ENCODE data around the gene WDFY4. TPM values are rescaled to one million over a fixed set of nuclear protein-coding genes. Genes with fewer than 3 reads are reported as not detected.

The WDFY4 gene
- total and polyA plus RNA-seq, 5 experiments from 2014 or later = 0.04 to 8.5 (median 4.3) TPM; not detected in 1

- ATAC-seq = no peak
Observed at GRCh38 chr10:48993627-48994026, 309.0 kb downstream of the WDFY4 start.

GRCh38 chr10:48996329-48996728, 311.7 kb downstream of the WDFY4 start:
- Mint-ChIP-seq H3K4me1 (peaks cover 0 to 2% (median 0%) of the 10 kb centered on the region in 4 donors), H3K27ac (no peak overlapping the region), H3K36me3 (no peaks in the 10 kb centered on the region), H3K27me3 (peaks cover 0 to 15% (median 3%) of the 10 kb centered on the region in 5 donors), H3K9me3 (peaks cover 0 to 2% (median 0%) of the 10 kb centered on the region in 9 donors), H3K4me3 (no peak overlapping the region)
- ATAC-seq (no peak), DNase-seq (no peak)
- POLR2A ChIA-PET = no interaction called here

More at GRCh38 chr10:48993627-48994026, 309.0 kb downstream of the WDFY4 start:
- no peaks in the 10 kb centered on the region for H3K9me3 Mint-ChIP-seq
- H3K4me3 Mint-ChIP-seq = no peak overlapping the region
- no peaks in the 10 kb centered on the region for H3K4me1 Mint-ChIP-seq
- no peak overlapping the region for H3K27ac Mint-ChIP-seq
- no peak for DNase-seq
- POLR2A ChIA-PET = no interaction called here
- H3K27me3 Mint-ChIP-seq = peaks cover 0 to 2% (median 0%) of the 10 kb centered on the region in 5 donors
- H3K36me3 Mint-ChIP-seq = no peaks in the 10 kb centered on the region

GRCh38 chr10:48999346-48999745, 314.7 kb downstream of the WDFY4 start:
- Mint-ChIP-seq H3K27me3 (peaks cover 0 to 15% (median 3%) of the 10 kb centered on the region in 5 donors), H3K4me1 (peaks cover 0 to 2% (median 0%) of the 10 kb centered on the region in 4 donors), H3K9me3 (peaks cover 0 to 4% (median 0%) of the 10 kb centered on the region in 9 donors), H3K4me3 (no peak overlapping the region), H3K36me3 (no peaks in the 10 kb centered on the region), H3K27ac (no peak overlapping the region)
- DNase-seq (no peak), ATAC-seq (no peak)
- POLR2A ChIA-PET = no interaction called here

GRCh38 chr10:49000437-49001398, 316.0 kb downstream of the WDFY4 start:
- Mint-ChIP-seq H3K4me3 (no peak overlapping the region), H3K27ac (no peak overlapping the region), H3K9me3 (peaks cover 0 to 4% (median 0%) of the 10 kb centered on the region in 9 donors), H3K36me3 (no peaks in the 10 kb centered on the region), H3K4me1 (peaks cover 0 to 2% (median 0%) of the 10 kb centered on the region in 4 donors), H3K27me3 (peaks cover 0 to 15% (median 3%) of the 10 kb centered on the region in 5 donors)
- ATAC-seq (no peak), DNase-seq (no peak)
- POLR2A ChIA-PET = no interaction called here

GRCh38 chr10:49001402-49001801, 316.7 kb downstream of the WDFY4 start:
- ATAC-seq (no peak), DNase-seq (no peak)
- H3K27ac Mint-ChIP-seq = no peak overlapping the region
- POLR2A ChIA-PET = no interaction called here
- peaks cover 0 to 2% (median 0%) of the 10 kb centered on the region in 4 donors for H3K4me1 Mint-ChIP-seq
- H3K36me3 Mint-ChIP-seq = no peaks in the 10 kb centered on the region
- no peak overlapping the region for H3K4me3 Mint-ChIP-seq
- H3K9me3 Mint-ChIP-seq = peaks cover 0 to 4% (median 0%) of the 10 kb centered on the region in 9 donors
- H3K27me3 Mint-ChIP-seq = peaks cover 0 to 15% (median 1%) of the 10 kb centered on the region in 5 donors

GRCh38 chr10:49001870-49002672, 317.4 kb downstream of the WDFY4 start:
- ATAC-seq (no peak), DNase-seq (no peak)
- H3K4me3 Mint-ChIP-seq = no peak overlapping the region
- H3K9me3 Mint-ChIP-seq = peaks cover 0 to 4% (median 0%) of the 10 kb centered on the region in 9 donors
- H3K27me3 Mint-ChIP-seq = peaks cover 0 to 15% (median 1%) of the 10 kb centered on the region in 5 donors
- peaks cover 0 to 2% (median 0%) of the 10 kb centered on the region in 4 donors for H3K4me1 Mint-ChIP-seq
- POLR2A ChIA-PET = no interaction called here
- H3K36me3 Mint-ChIP-seq = no peaks in the 10 kb centered on the region
- no peak overlapping the region for H3K27ac Mint-ChIP-seq

- DNase-seq = no peak
- no peak overlapping the region for H3K27ac Mint-ChIP-seq
- H3K4me3 Mint-ChIP-seq = no peak overlapping the region
- no peaks in the 10 kb centered on the region for H3K36me3 Mint-ChIP-seq
- POLR2A ChIA-PET = no interaction called here
- H3K4me1 Mint-ChIP-seq = peaks cover 0 to 1% (median 0%) of the 10 kb centered on the region in 4 donors
- H3K9me3 Mint-ChIP-seq = peaks cover 0 to 4% (median 0%) of the 10 kb centered on the region in 9 donors
- no peak for ATAC-seq
- H3K27me3 Mint-ChIP-seq = peaks cover 0 to 6% (median under 1%) of the 10 kb centered on the region in 5 donors
Observed at GRCh38 chr10:49005270-49005669, 320.6 kb downstream of the WDFY4 start.

GRCh38 chr10:49007129-49007528, 322.5 kb downstream of the WDFY4 start:
- ATAC-seq (no peak), DNase-seq (no peak)
- Mint-ChIP-seq H3K4me3 (no peak overlapping the region), H3K27ac (peak overlapping the region in 1 of 10 donors; percentile 46), H3K9me3 (no peaks in the 10 kb centered on the region), H3K27me3 (peaks cover 0 to 4% (median 2%) of the 10 kb centered on the region in 5 donors), H3K36me3 (no peaks in the 10 kb centered on the region), H3K4me1 (peaks cover 0 to 3% (median 0%) of the 10 kb centered on the region in 4 donors)
- POLR2A ChIA-PET = no interaction called here

GRCh38 chr10:49008091-49008490, 323.4 kb downstream of the WDFY4 start:
- POLR2A ChIA-PET = no interaction called here
- Mint-ChIP-seq H3K4me3 (no peak overlapping the region), H3K9me3 (no peaks in the 10 kb centered on the region)

GRCh38 chr10:49008505-49009198, 324.0 kb downstream of the WDFY4 start:
- POLR2A ChIA-PET = no interaction called here
- Mint-ChIP-seq H3K36me3 (no peaks in the 10 kb centered on the region), H3K4me3 (no peak overlapping the region), H3K9me3 (peaks cover 0 to 2% (median 0%) of the 10 kb centered on the region in 9 donors), H3K27ac (no peak overlapping the region), H3K4me1 (peaks cover 0 to 3% (median 0%) of the 10 kb centered on the region in 4 donors), H3K27me3 (peaks cover 0 to 5% (median 2%) of the 10 kb centered on the region in 5 donors)
- no peak for DNase-seq
- no peak for ATAC-seq

More at GRCh38 chr10:49008091-49008490, 323.4 kb downstream of the WDFY4 start:
- no peak for DNase-seq
- peaks cover 0 to 5% (median 2%) of the 10 kb centered on the region in 5 donors for H3K27me3 Mint-ChIP-seq
- ATAC-seq = no peak
- no peak overlapping the region for H3K27ac Mint-ChIP-seq
- no peaks in the 10 kb centered on the region for H3K36me3 Mint-ChIP-seq
- peaks cover 0 to 3% (median 0%) of the 10 kb centered on the region in 4 donors for H3K4me1 Mint-ChIP-seq

GRCh38 chr10:49009199-49009979, 324.7 kb downstream of the WDFY4 start:
- no peak for DNase-seq
- H3K27ac Mint-ChIP-seq = no peak overlapping the region

More at GRCh38 chr10:49009199-49009979, 324.7 kb downstream of the WDFY4 start:
- peak overlapping the region in 1 of 10 donors; percentile 26 for H3K4me3 Mint-ChIP-seq
- POLR2A ChIA-PET = no interaction called here
- H3K36me3 Mint-ChIP-seq = no peaks in the 10 kb centered on the region
- peaks cover 0 to 2% (median 0%) of the 10 kb centered on the region in 9 donors for H3K9me3 Mint-ChIP-seq
- H3K27me3 Mint-ChIP-seq = peaks cover 0 to 10% (median 2%) of the 10 kb centered on the region in 5 donors
- H3K4me1 Mint-ChIP-seq = peaks cover 0 to 3% (median 0%) of the 10 kb centered on the region in 4 donors
- no peak for ATAC-seq

All from naive thymus-derived CD8-positive, alpha-beta T cell (primary cell).